ENCODE results near the gene ANXA1.

DNA sequence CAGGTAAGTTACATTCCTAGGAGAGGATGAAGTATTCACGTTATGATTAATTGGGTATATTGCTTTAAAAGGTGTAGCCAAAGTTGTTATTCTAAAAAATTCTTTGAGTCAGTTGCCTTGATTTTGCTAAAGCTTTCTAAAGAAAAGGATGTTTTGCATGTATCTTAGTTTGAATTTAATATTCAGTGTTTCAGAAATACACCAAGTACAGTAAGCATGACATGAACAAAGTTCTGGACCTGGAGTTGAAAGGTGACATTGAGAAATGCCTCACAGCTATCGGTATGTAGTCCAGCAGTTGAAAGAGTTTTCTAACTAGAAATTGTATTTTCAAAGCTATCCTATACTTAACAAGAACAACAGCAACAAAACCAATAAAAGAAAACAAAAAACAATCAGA lies 14.2 kb downstream of the ANXA1 start:
- no peak for TF ChIP-seq POLR2A (IDR thresholded peaks at IDR 0.05)
- no peak for TF ChIP-seq EP300 (IDR thresholded peaks at IDR 0.05)
